A549 (cell line): ENCODE results near the gene SOX6. TPM values are rescaled to one million over a fixed set of nuclear protein-coding genes. Genes with fewer than 3 reads are reported as not detected.

Experiments used
- ATAC-seq, 2 experiments: fragments of 200-7000 bp in 1 of 2; fragments of >200 bp in 1 of 2; cut with Nextera tagmentation in 1 of 2; cut with Tn5 transposase in 1 of 2; 3 replicates each; pipeline versions ENCODE4 v1.8.0 to v1.9.1; 2018 to 2020; ENCODE audit warnings: mild to moderate bottlenecking in 1 of 2, moderate library complexity in 1 of 2
- CTCF ChIA-PET: fragments of 300-600 bp; sonication (Branson Sonifier 250); formaldehyde crosslinking; extraction: SDS; loops from one replicate; lab custom pipeline; 2021; ENCODE audit warnings: antibody characterized with exemption, inconsistent platforms; lab: Yijun Ruan, JAX
- POLR2A ChIA-PET: fragments of 350-600 bp; formaldehyde crosslinking; extraction: SDS; loops from one replicate; lab custom pipeline; 2021; ENCODE audit warnings: antibody characterized with exemption, inconsistent platforms; lab: Yijun Ruan, JAX
- DNase-seq, 2 experiments: peaks; one replicate each; pipeline versions ENCODE4 v3.0.0 to v3.0.0-alpha.2; 2011 to 2016; ENCODE audit warnings: low read depth in 1 of 2, low spot score in 1 of 2
- FAIRE-seq: peaks from 2 replicates; lab custom pipeline; 2011; peaks lifted over from hg19 to GRCh38; lab: Jason Lieb, UNC
- H3K27ac ChIP-seq, 2 experiments: fragments of >200 bp; sonication (Bioruptor Twin); formaldehyde crosslinking; 3 replicates each; pipeline ENCODE4 v1.5.1; 2016 to 2017
- H3K4me1 ChIP-seq: fragments of >200 bp; sonication (Bioruptor Twin); formaldehyde crosslinking; 3 replicates; pipeline ENCODE4 v1.6.1; 2016
- H3K4me2 ChIP-seq: fragments of >200 bp; sonication (Bioruptor Twin); formaldehyde crosslinking; 3 replicates; pipeline ENCODE4 v1.6.1; 2016
- H3K4me3 ChIP-seq: fragments of >200 bp; sonication (Bioruptor Twin); formaldehyde crosslinking; 3 replicates; pipeline ENCODE4 v1.5.1; 2016
- H3K9me3 ChIP-seq: fragments of >200 bp; sonication (Bioruptor Twin); formaldehyde crosslinking; 3 replicates; pipeline ENCODE4 v1.6.1; 2016
- CBX2 ChIP-seq: fragments of 200-600 bp; sonication (generic); IDR thresholded peaks from 2 replicates; pipeline ENCODE4 v1.6.1; 2016; ENCODE audit warnings: low read depth, mild to moderate bottlenecking, borderline replicate concordance
- CEBPB ChIP-seq, 2 experiments: fragments of >200 bp in 1 of 2; sonication (Bioruptor Twin) in 1 of 2; formaldehyde crosslinking in 1 of 2; IDR thresholded peaks; 2 replicates each; pipeline ENCODE4 v1.6.1; 2012 to 2016
- CHD2 ChIP-seq: fragments of 150-350 bp; IDR thresholded peaks from 2 replicates; pipeline ENCODE4 v1.6.1; 2014; ENCODE audit warnings: low read length; ENCODE audit not compliant: partially characterized antibody
- CHD4 ChIP-seq: fragments of 200-600 bp; sonication (generic); IDR thresholded peaks from 2 replicates; pipeline ENCODE4 v1.6.1; 2016; ENCODE audit warnings: antibody characterized with exemption, mild to moderate bottlenecking, borderline replicate concordance
- EHF ChIP-seq: fragments of 250-450 bp; sonication (Bioruptor Pico); IDR thresholded peaks from 2 replicates; pipeline ENCODE4 v1.5.0; 2020; ENCODE audit warnings: mild to moderate bottlenecking
- ESRRA ChIP-seq: fragments of 150-350 bp; IDR thresholded peaks from 2 replicates; pipeline ENCODE4 v1.6.1; 2014; ENCODE audit warnings: mild to moderate bottlenecking, low read length, borderline replicate concordance
- HDAC2 ChIP-seq: fragments of 200-600 bp; sonication (generic); IDR thresholded peaks from 2 replicates; pipeline ENCODE4 v1.6.1; 2016
- KDM1A ChIP-seq: fragments of 200-600 bp; sonication (generic); IDR thresholded peaks from 2 replicates; pipeline ENCODE4 v1.6.1; 2016; ENCODE audit warnings: low read depth, mild to moderate bottlenecking
- MAZ ChIP-seq: fragments of 150-350 bp; IDR thresholded peaks from 2 replicates; pipeline ENCODE4 v1.6.1; 2014; ENCODE audit warnings: antibody characterized with exemption, low read depth, low read length, borderline replicate concordance
- PHF8 ChIP-seq: fragments of 200-600 bp; sonication (generic); IDR thresholded peaks from 2 replicates; pipeline ENCODE4 v1.6.1; 2016; ENCODE audit warnings: low read depth, mild to moderate bottlenecking, antibody characterized with exemption, moderate library complexity, borderline replicate concordance
- RARB ChIP-seq: fragments of 250-450 bp; sonication (Bioruptor Pico); IDR thresholded peaks from 2 replicates; pipeline ENCODE4 v1.8.0; 2021; ENCODE audit warnings: mild to moderate bottlenecking, moderate library complexity
- RNF2 ChIP-seq: fragments of 200-600 bp; sonication (generic); IDR thresholded peaks from 2 replicates; pipeline ENCODE4 v1.6.1; 2016; ENCODE audit warnings: low read depth, mild to moderate bottlenecking, antibody characterized with exemption, moderate library complexity, borderline replicate concordance
- SREBF2 ChIP-seq: fragments of 450-650 bp; IDR thresholded peaks from 2 replicates; pipeline ENCODE4 v1.6.1; 2014; ENCODE audit warnings: mild to moderate bottlenecking, moderate library complexity
- TFCP2L1 ChIP-seq: fragments of 250-450 bp; sonication (Bioruptor Pico); IDR thresholded peaks from 2 replicates; pipeline ENCODE4 v1.5.0; 2021; ENCODE audit warnings: mild to moderate bottlenecking
- TP53 ChIP-seq: fragments of 250-450 bp; sonication (Bioruptor Pico); IDR thresholded peaks from 2 replicates; pipeline ENCODE4 v1.5.0; 2021; ENCODE audit warnings: mild to moderate bottlenecking, moderate library complexity
- ZC3H11A ChIP-seq: fragments of 450-650 bp; IDR thresholded peaks from 2 replicates; pipeline ENCODE4 v1.6.1; 2014; ENCODE audit warnings: antibody characterized with exemption, mild to moderate bottlenecking
- ZFP36 ChIP-seq: fragments of 450-650 bp; IDR thresholded peaks from 2 replicates; pipeline ENCODE4 v1.6.1; 2014; ENCODE audit warnings: borderline replicate concordance; ENCODE audit not compliant: partially characterized antibody
- ZNF302 ChIP-seq: fragments of 250-450 bp; sonication (Bioruptor Pico); IDR thresholded peaks from 2 replicates; pipeline ENCODE4 v1.9.0; 2021; ENCODE audit warnings: inconsistent platforms, mild to moderate bottlenecking, moderate library complexity
- WGBS: methylation state at CpG from one replicate; pipeline ENCODE4 v1.1.6; 2017; ENCODE audit errors: missing lambda C conversion rate; 5-methylcytosine and 5-hydroxymethylcytosine counted together
- polyA plus RNA-seq, 4 experiments: library from polyadenylated mRNA; depleted of rRNA in 3 of 4; stranded (reverse); fragments of >200 nt; fragmentation: RNase III in 1 of 4; extraction: RNeasy Plus Mini Kit Qiagen cat#74134 plus additional on column Dnase treatment in 1 of 4; gene quantifications; 2 replicates in 3 of 4; 3 replicates in 1 of 4; pipeline ENCODE4 v1.2.3, GENCODE V29; 2011 to 2017
- TF ChIP-seq, protein P1 (sequence below): fragments of >200 bp; sonication (Bioruptor Twin); formaldehyde crosslinking; IDR thresholded peaks from 3 replicates; pipeline ENCODE4 v1.5.1; 2016
- TF ChIP-seq, protein P2 (sequence below): fragments of 150-350 bp; IDR thresholded peaks from 2 replicates; pipeline ENCODE4 v1.6.1; 2014; ENCODE audit warnings: low read depth, mild to moderate bottlenecking, low read length
- TF ChIP-seq, protein P3 (sequence below): fragments of >200 bp; sonication (Bioruptor Twin); formaldehyde crosslinking; IDR thresholded peaks from 3 replicates; pipeline ENCODE4 v1.6.1; 2016
- TF ChIP-seq, protein P4 (sequence below): fragments of 250-450 bp; sonication (Bioruptor Pico); IDR thresholded peaks from 2 replicates; pipeline ENCODE4 v1.5.0; 2020; ENCODE audit warnings: low read depth, mild to moderate bottlenecking, moderate library complexity

Gene SOX6
- polyA plus RNA-seq, 2 of the 4 experiments (the other 2 are of a cell fraction): 0.18 TPM; not detected in 1

DNA sequence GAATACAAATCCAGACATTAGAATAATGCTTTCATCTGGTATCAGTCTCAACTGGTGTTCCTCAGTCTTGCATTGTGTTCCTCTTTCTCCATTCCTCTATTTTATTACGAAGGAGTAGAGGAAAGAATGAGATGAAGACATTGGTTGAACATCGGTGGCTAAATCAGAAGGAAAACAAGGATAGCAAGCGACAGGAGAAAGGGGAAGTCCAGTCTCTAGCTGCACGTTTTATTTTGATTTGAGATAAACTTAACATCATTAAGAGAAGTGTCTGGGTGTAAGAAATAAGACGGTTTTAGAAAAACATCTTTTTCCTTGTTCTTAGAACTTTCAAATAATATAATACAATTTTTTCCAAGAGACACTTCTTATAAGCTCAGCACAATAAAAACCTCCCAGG, 6.2 kb downstream of the SOX6 start:
- CTCF ChIA-PET: interaction anchor here (1.2 kb wide), 1 partner anchor 21 kb away, joined by 3 read pairs; no protein-coding TSS in a partner anchor
- H3K4me3 ChIP-seq: no peak overlapping the region
- 41% methylated on average over 5 of the region's 5 CpGs for WGBS
- no peaks in the 10 kb centered on the region for H3K4me1 ChIP-seq
- H3K27ac ChIP-seq: no peak overlapping the region
- POLR2A ChIA-PET: no interaction called here
- H3K4me2 ChIP-seq: no peak overlapping the region
- ATAC-seq (no peak), DNase-seq (no peak), FAIRE-seq (no peak)
- H3K9me3 ChIP-seq: no peaks in the 10 kb centered on the region
- no peak for TF ChIP-seq CHD2
- no peak for TF ChIP-seq MAZ
- no peak for TF ChIP-seq RNF2
- TF ChIP-seq, protein P1, sequence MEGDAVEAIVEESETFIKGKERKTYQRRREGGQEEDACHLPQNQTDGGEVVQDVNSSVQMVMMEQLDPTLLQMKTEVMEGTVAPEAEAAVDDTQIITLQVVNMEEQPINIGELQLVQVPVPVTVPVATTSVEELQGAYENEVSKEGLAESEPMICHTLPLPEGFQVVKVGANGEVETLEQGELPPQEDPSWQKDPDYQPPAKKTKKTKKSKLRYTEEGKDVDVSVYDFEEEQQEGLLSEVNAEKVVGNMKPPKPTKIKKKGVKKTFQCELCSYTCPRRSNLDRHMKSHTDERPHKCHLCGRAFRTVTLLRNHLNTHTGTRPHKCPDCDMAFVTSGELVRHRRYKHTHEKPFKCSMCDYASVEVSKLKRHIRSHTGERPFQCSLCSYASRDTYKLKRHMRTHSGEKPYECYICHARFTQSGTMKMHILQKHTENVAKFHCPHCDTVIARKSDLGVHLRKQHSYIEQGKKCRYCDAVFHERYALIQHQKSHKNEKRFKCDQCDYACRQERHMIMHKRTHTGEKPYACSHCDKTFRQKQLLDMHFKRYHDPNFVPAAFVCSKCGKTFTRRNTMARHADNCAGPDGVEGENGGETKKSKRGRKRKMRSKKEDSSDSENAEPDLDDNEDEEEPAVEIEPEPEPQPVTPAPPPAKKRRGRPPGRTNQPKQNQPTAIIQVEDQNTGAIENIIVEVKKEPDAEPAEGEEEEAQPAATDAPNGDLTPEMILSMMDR: no peak
- no peak for TF ChIP-seq ZFP36
- TF ChIP-seq TP53 (CRISPR knock-in tag): no peak
- TF ChIP-seq HDAC2: no peak
- TF ChIP-seq, protein P2, sequence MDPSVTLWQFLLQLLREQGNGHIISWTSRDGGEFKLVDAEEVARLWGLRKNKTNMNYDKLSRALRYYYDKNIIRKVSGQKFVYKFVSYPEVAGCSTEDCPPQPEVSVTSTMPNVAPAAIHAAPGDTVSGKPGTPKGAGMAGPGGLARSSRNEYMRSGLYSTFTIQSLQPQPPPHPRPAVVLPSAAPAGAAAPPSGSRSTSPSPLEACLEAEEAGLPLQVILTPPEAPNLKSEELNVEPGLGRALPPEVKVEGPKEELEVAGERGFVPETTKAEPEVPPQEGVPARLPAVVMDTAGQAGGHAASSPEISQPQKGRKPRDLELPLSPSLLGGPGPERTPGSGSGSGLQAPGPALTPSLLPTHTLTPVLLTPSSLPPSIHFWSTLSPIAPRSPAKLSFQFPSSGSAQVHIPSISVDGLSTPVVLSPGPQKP: no peak
- TF ChIP-seq RARB (CRISPR knock-in tag): no peak
- no peak for TF ChIP-seq CEBPB (IDR thresholded peaks at IDR 0.05)
- no peak for TF ChIP-seq ZC3H11A

DNA sequence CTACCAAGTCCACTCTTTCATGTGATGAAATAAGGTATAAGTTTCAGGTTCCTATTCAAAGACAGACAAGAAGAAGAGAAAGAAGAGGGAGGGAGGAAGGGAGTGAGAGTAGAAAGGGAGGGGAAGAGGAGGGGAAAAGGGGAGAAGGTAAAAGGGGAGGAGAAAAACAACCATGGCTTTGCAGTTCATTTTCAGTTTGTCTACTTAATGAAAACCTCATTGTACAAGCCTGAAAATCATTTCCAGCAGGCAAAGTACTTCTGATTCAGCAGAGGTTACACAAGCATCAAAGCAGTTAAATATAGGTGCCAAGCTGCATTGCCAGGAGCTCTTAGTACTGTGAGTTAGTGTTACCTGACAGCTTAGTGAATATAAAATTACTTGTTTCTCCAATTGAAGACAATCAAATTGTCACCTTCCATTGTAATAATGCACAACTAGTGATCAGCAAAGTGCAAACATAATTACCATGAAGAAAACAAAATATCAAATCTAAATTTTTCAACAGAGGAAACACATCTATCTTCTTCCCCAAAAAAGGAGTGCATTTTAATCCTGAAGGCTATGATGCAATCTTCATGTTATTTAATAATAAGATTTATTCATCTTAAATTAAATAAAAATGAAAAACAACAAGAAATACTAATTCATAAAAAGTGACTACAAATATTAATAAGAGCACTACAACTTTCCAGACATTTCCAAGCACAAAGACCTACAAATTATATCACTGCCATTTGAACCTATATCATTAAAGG, 8.2 kb downstream of the SOX6 start:
- POLR2A ChIA-PET: no interaction called here
- no peak for DNase-seq
- Histone ChIP-seq H3K27ac (no peak overlapping the region), H3K9me3 (no peaks in the 10 kb centered on the region), H3K4me3 (no peak overlapping the region), H3K4me2 (no peak overlapping the region), H3K4me1 (no peaks in the 10 kb centered on the region)
- no peak for ATAC-seq
- CTCF ChIA-PET: no interaction called here
- TF ChIP-seq MAZ (no peak), CHD2 (no peak), TFCP2L1 (CRISPR knock-in tag) (no peak), SREBF2 (no peak), RARB (CRISPR knock-in tag) (no peak), EHF (CRISPR knock-in tag) (no peak), PHF8 (no peak), ZFP36 (no peak), CBX2 (no peak), ESRRA (no peak), KDM1A (no peak)
- FAIRE-seq: no peak

DNA sequence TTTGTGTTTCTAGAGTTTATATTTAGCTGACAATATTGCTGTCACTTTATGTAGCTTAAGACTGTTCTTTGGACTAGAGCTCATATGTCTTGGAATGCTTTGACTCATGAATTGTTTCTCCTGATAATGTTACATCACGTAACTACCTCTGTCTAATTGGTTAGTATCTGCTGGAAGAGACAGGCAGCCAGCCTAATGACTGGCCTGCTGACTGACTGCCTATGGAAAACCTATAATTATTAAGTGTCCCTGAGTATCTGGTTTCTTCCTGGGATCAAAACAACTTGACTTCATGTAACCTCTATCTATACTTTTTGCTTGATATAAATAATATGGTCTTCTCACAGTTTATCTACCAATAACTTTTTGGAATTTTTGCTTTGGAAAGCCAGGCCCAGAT, 9.4 kb downstream of the SOX6 start:
- H3K4me3 ChIP-seq: no peak overlapping the region
- WGBS: 53% methylated on average over 1 of the region's 1 CpG
- no peak overlapping the region for H3K4me2 ChIP-seq
- H3K27ac ChIP-seq: no peak overlapping the region
- no peaks in the 10 kb centered on the region for H3K9me3 ChIP-seq
- ATAC-seq: no peak
- POLR2A ChIA-PET: no interaction called here
- no peak for FAIRE-seq
- no peak for DNase-seq
- CTCF ChIA-PET: no interaction called here
- H3K4me1 ChIP-seq: no peaks in the 10 kb centered on the region
- TF ChIP-seq RARB (CRISPR knock-in tag): no peak
- TF ChIP-seq CHD4: no peak
- TF ChIP-seq, protein P3, sequence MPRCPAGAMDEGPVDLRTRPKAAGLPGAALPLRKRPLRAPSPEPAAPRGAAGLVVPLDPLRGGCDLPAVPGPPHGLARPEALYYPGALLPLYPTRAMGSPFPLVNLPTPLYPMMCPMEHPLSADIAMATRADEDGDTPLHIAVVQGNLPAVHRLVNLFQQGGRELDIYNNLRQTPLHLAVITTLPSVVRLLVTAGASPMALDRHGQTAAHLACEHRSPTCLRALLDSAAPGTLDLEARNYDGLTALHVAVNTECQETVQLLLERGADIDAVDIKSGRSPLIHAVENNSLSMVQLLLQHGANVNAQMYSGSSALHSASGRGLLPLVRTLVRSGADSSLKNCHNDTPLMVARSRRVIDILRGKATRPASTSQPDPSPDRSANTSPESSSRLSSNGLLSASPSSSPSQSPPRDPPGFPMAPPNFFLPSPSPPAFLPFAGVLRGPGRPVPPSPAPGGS: no peak
- no peak for TF ChIP-seq TP53 (CRISPR knock-in tag)
- TF ChIP-seq ZNF302 (CRISPR knock-in tag): no peak
- TF ChIP-seq, protein P4, sequence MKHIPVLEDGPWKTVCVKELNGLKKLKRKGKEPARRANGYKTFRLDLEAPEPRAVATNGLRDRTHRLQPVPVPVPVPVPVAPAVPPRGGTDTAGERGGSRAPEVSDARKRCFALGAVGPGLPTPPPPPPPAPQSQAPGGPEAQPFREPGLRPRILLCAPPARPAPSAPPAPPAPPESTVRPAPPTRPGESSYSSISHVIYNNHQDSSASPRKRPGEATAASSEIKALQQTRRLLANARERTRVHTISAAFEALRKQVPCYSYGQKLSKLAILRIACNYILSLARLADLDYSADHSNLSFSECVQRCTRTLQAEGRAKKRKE (CRISPR knock-in tag): no peak
- TF ChIP-seq, all 56 proteins: peak for 0
